ENCODE results near the gene SOX9. TPM values are rescaled to one million over a fixed set of nuclear protein-coding genes. Genes with fewer than 3 reads are reported as not detected.
A peak's percentile ranks its signal among the peaks of the same experiment; 100 is the strongest.

The SOX9 gene
- total RNA-seq, 1 experiment from 2014 or later: 31.1 TPM

DNA sequence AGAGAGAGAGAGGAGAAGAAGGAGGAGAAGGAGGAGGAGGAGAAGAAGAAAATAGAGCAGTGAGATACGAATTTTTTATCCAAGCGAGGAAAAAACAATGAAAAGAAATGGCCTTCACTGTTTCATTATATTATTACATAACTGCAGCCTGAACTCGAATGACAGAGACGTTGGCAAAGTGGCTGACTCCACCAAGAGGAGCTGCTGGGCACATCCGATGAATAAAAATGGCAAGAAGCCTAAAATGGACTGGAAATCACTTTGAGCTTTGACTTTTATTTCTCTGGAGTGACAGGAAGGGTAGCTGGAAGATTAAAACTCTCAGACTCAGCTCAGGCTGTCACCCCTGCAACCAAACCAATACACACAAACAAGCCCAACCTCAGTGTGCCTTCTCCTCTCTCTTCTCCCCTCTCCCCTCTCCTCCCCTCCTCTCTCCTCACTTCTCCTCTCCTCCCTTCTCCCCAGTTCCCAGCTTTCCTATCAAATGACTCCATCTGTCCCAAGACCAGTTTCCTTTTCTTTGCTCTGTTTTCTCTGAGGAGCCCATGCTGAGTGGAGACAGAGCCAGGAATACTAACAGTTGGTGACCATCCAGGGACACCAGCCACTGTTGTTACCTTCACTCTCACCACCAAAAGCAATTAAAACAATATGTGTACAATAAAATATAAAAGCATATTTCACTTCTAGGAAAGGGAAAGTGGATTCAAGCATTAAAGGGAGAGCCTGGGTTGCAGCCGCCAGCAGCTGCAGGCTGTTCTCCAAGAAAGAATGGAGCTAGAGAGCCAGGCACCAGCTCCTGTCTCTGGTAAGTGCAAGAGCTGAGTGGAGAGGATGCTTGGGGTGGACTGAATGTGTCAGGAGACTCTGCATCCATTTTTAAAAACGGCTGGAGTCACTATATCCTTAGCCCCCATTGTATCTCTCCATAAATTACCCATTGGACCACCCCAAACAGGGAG, 51.2 kb downstream of the SOX9 start:
- POLR2A ChIA-PET (ENCODE audit: low non-redundant PET): no interaction called here
- H3K36me3 ChIP-seq (ENCODE audit: insufficient read depth, low read length, poor library complexity, severe bottlenecking): no peaks in the 10 kb centered on the region
- no peaks in the 10 kb centered on the region for H3K9me3 ChIP-seq (ENCODE audit: low read depth, low read length, poor library complexity, severe bottlenecking)
- peaks cover 25% of the 10 kb centered on the region for H3K4me1 ChIP-seq (ENCODE audit: insufficient read depth, low read length, poor library complexity, severe bottlenecking)
- intact Hi-C loops (cut with micrococcal nuclease; ENCODE audit: unreplicated experiment): no loop called here
- no peak overlapping the region for H3K27ac ChIP-seq (ENCODE audit: low read depth, low read length, poor library complexity, severe bottlenecking)
- H3K27me3 ChIP-seq (replicated peaks; ENCODE audit: insufficient read depth, low read depth, low read length, poor library complexity): no peaks in the 10 kb centered on the region
- CTCF ChIA-PET: interaction anchor here (1.0 kb wide), 1 partner anchor 259 kb away, joined by 3 read pairs; no protein-coding TSS in a partner anchor
- TF ChIP-seq, protein P1, sequence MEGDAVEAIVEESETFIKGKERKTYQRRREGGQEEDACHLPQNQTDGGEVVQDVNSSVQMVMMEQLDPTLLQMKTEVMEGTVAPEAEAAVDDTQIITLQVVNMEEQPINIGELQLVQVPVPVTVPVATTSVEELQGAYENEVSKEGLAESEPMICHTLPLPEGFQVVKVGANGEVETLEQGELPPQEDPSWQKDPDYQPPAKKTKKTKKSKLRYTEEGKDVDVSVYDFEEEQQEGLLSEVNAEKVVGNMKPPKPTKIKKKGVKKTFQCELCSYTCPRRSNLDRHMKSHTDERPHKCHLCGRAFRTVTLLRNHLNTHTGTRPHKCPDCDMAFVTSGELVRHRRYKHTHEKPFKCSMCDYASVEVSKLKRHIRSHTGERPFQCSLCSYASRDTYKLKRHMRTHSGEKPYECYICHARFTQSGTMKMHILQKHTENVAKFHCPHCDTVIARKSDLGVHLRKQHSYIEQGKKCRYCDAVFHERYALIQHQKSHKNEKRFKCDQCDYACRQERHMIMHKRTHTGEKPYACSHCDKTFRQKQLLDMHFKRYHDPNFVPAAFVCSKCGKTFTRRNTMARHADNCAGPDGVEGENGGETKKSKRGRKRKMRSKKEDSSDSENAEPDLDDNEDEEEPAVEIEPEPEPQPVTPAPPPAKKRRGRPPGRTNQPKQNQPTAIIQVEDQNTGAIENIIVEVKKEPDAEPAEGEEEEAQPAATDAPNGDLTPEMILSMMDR (conservative IDR thresholded peaks at IDR 0.05; ENCODE audit: low read depth, low read length): 0 out of 2 replicates have a peak, but pooled peaks have one; percentile 8
- no peak for TF ChIP-seq EZH2 (IDR thresholded peaks at IDR 0.05; ENCODE audit: borderline replicate concordance, low read depth, low read length, poor library complexity, severe bottlenecking)
- H3K4me3 ChIP-seq (ENCODE audit: low read depth, low read length, poor library complexity, severe bottlenecking): no peak overlapping the region
- no TSS peak for BruUV-seq (replicated peaks)
- no peak for DNase-seq (ENCODE audit: low spot score)

GRCh38 chr17:72173499-72174116, 52.8 kb downstream of the SOX9 start:
- DNase-seq (ENCODE audit: low spot score): no peak
- no peaks in the 10 kb centered on the region for H3K27me3 ChIP-seq (replicated peaks; ENCODE audit: insufficient read depth, low read depth, low read length, poor library complexity)
- BruUV-seq (replicated peaks): no TSS peak
- H3K27ac ChIP-seq (ENCODE audit: low read depth, low read length, poor library complexity, severe bottlenecking): no peak overlapping the region
- TF ChIP-seq, protein P1 (conservative IDR thresholded peaks at IDR 0.05; ENCODE audit: low read depth, low read length): no peak
- no peak for TF ChIP-seq EZH2 (IDR thresholded peaks at IDR 0.05; ENCODE audit: borderline replicate concordance, low read depth, low read length, poor library complexity, severe bottlenecking)
- H3K36me3 ChIP-seq (ENCODE audit: insufficient read depth, low read length, poor library complexity, severe bottlenecking): no peaks in the 10 kb centered on the region
- CTCF ChIA-PET: no interaction called here
- H3K9me3 ChIP-seq (ENCODE audit: low read depth, low read length, poor library complexity, severe bottlenecking): no peaks in the 10 kb centered on the region
- peaks cover 25% of the 10 kb centered on the region for H3K4me1 ChIP-seq (ENCODE audit: insufficient read depth, low read length, poor library complexity, severe bottlenecking)
- no peak overlapping the region for H3K4me3 ChIP-seq (ENCODE audit: low read depth, low read length, poor library complexity, severe bottlenecking)
- POLR2A ChIA-PET (ENCODE audit: low non-redundant PET): no interaction called here
- intact Hi-C loops (cut with micrococcal nuclease; ENCODE audit: unreplicated experiment): no loop called here

DNA sequence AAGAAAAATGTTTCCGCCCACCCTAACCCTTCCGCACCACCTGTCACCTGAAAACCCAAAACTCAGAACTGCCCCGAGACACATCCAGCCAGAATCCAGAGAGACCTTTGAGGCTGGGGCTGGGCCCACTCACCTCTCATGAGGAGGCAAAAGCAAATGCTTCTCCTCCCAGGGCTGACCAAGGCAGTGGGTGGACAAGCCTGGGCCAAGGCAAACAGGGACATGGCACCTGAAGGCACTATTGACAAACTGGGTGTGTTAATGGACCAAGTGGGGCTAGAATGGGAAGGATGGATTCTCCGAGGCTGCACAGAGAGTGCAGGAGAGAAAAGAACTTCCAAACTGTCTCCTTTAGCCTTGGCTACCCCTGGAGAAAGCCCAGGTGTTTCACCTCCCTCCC, 54.4 kb downstream of the SOX9 start:
- intact Hi-C loops (cut with micrococcal nuclease; ENCODE audit: unreplicated experiment): no loop called here
- Histone ChIP-seq H3K4me1 (ENCODE audit: insufficient read depth, low read length, poor library complexity, severe bottlenecking) (peaks cover 25% of the 10 kb centered on the region), H3K27ac (ENCODE audit: low read depth, low read length, poor library complexity, severe bottlenecking) (no peak overlapping the region), H3K27me3 (replicated peaks; ENCODE audit: insufficient read depth, low read depth, low read length, poor library complexity) (no peaks in the 10 kb centered on the region), H3K9me3 (ENCODE audit: low read depth, low read length, poor library complexity, severe bottlenecking) (no peaks in the 10 kb centered on the region), H3K4me3 (ENCODE audit: low read depth, low read length, poor library complexity, severe bottlenecking) (no peak overlapping the region), H3K36me3 (ENCODE audit: insufficient read depth, low read length, poor library complexity, severe bottlenecking) (no peaks in the 10 kb centered on the region)
- BruUV-seq (replicated peaks): no TSS peak
- DNase-seq (ENCODE audit: low spot score): no peak
- ChIA-PET CTCF (no interaction called here), POLR2A (ENCODE audit: low non-redundant PET) (no interaction called here)
- no peak for TF ChIP-seq EZH2 (IDR thresholded peaks at IDR 0.05; ENCODE audit: borderline replicate concordance, low read depth, low read length, poor library complexity, severe bottlenecking)
- TF ChIP-seq, protein P1 (conservative IDR thresholded peaks at IDR 0.05; ENCODE audit: low read depth, low read length): no peak

Data from A673 (cell line).